ENCODE measurements around the gene CCDC85A. TPM values are rescaled to one million over a fixed set of nuclear protein-coding genes. Genes with fewer than 3 reads are reported as not detected.

The CCDC85A gene
- total and polyA plus RNA-seq, 4 donors: 1.7 to 10.5 (median 6.6) TPM

- H3K36me3 ChIP-seq (ENCODE audit: control insufficient read depth in 4 of 4, insufficient read depth in 4 of 4, low read length in 4 of 4): no peaks in the 10 kb centered on the region
- no peaks in the 10 kb centered on the region for H3K27me3 ChIP-seq (ENCODE audit: control insufficient read depth in 3 of 3, insufficient read depth in 3 of 3, low read length in 2 of 3)
- ATAC-seq (ENCODE audit: insufficient read depth, low FRiP score): no peak
- no peak overlapping the region for H3K4me3 ChIP-seq
- peaks cover 0 to 2% (median 0%) of the 10 kb centered on the region in 4 donors for H3K9me3 ChIP-seq (ENCODE audit: control insufficient read depth in 4 of 4, insufficient read depth in 3 of 4, low read length in 3 of 4)
- TF ChIP-seq, protein P1, sequence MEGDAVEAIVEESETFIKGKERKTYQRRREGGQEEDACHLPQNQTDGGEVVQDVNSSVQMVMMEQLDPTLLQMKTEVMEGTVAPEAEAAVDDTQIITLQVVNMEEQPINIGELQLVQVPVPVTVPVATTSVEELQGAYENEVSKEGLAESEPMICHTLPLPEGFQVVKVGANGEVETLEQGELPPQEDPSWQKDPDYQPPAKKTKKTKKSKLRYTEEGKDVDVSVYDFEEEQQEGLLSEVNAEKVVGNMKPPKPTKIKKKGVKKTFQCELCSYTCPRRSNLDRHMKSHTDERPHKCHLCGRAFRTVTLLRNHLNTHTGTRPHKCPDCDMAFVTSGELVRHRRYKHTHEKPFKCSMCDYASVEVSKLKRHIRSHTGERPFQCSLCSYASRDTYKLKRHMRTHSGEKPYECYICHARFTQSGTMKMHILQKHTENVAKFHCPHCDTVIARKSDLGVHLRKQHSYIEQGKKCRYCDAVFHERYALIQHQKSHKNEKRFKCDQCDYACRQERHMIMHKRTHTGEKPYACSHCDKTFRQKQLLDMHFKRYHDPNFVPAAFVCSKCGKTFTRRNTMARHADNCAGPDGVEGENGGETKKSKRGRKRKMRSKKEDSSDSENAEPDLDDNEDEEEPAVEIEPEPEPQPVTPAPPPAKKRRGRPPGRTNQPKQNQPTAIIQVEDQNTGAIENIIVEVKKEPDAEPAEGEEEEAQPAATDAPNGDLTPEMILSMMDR (IDR thresholded peaks at IDR 0.05; ENCODE audit: control extremely low read depth, extremely low read depth): no peak
- no peak overlapping the region for H3K9ac ChIP-seq (ENCODE audit: insufficient read depth in 1 of 2, low read length in 2 of 2)
- no peak overlapping the region for H3K27ac ChIP-seq (ENCODE audit: low read depth in 1 of 2, low read length in 1 of 2)
- DNase-seq: no peak
- peaks cover 0 to 7% (median 0%) of the 10 kb centered on the region in 5 donors for H3K4me1 ChIP-seq (ENCODE audit: control insufficient read depth in 5 of 5, insufficient read depth in 5 of 5, low read length in 5 of 5)
Measured at GRCh38 chr2:56287508-56287907, 103.7 kb downstream of the CCDC85A start.

- ATAC-seq (ENCODE audit: insufficient read depth, low FRiP score) (peak; percentile 10), DNase-seq (no peak)
- H3K9ac ChIP-seq (ENCODE audit: insufficient read depth in 1 of 2, low read length in 2 of 2): no peak overlapping the region
- no peak overlapping the region for H3K4me3 ChIP-seq
- H3K9me3 ChIP-seq (ENCODE audit: control insufficient read depth in 4 of 4, insufficient read depth in 3 of 4, low read length in 3 of 4): peaks cover 0 to 2% (median 0%) of the 10 kb centered on the region in 4 donors
- H3K4me1 ChIP-seq (ENCODE audit: control insufficient read depth in 5 of 5, insufficient read depth in 5 of 5, low read length in 5 of 5): peaks cover 0 to 7% (median 0%) of the 10 kb centered on the region in 5 donors
- 75 to 81% methylated on average over 2 of the region's 2 CpGs for WGBS, 2 donors
- no peak overlapping the region for H3K27ac ChIP-seq (ENCODE audit: low read depth in 1 of 2, low read length in 1 of 2)
- no peaks in the 10 kb centered on the region for H3K36me3 ChIP-seq (ENCODE audit: control insufficient read depth in 4 of 4, insufficient read depth in 4 of 4, low read length in 4 of 4)
- TF ChIP-seq, protein P1 (IDR thresholded peaks at IDR 0.05; ENCODE audit: control extremely low read depth, extremely low read depth): no peak
- H3K27me3 ChIP-seq (ENCODE audit: control insufficient read depth in 3 of 3, insufficient read depth in 3 of 3, low read length in 2 of 3): no peaks in the 10 kb centered on the region
Measured at GRCh38 chr2:56287974-56288373, 104.2 kb downstream of the CCDC85A start.

DNA sequence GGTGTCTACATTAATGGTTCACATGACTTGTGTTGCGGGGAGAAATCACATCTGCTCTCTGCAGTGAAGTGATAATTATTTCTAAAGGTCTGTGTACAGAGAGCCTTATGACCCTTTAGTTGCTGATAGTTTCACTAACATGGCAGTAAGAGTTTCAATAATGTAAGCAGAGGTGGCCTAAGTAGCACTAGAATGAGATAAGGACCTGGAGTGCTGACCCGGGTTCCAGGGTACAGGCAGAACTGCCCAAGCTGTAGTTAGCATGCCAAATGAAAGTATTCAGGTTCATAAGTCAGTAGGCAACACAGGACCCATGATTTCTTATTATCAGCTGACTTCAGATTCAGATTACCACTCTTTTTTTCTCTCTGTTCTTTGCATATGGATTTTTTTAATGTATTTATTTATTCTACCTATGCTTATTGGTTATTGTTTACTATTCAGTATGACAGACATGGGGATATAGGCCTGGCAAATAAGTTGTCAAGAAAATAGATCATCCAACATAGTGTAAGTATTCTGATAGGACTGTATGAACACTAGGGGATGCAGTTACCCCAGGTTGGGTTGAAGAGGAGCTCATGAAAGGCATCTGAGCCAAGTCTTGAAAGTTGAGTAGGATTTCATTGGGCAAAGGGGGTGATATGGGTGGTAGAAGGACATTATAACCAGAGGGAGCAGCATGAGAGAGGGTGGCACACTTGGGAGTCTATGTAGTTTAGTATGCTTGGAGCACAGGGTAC is 105.2 kb downstream of the CCDC85A start:
- ATAC-seq (ENCODE audit: insufficient read depth, low FRiP score): no peak
- no peaks in the 10 kb centered on the region for H3K27me3 ChIP-seq (ENCODE audit: control insufficient read depth in 3 of 3, insufficient read depth in 3 of 3, low read length in 2 of 3)
- H3K9me3 ChIP-seq (ENCODE audit: control insufficient read depth in 4 of 4, insufficient read depth in 3 of 4, low read length in 3 of 4): peaks cover 0 to 2% (median 0%) of the 10 kb centered on the region in 4 donors
- H3K4me1 ChIP-seq (ENCODE audit: control insufficient read depth in 5 of 5, insufficient read depth in 5 of 5, low read length in 5 of 5): peaks cover 0 to 7% (median 0%) of the 10 kb centered on the region in 5 donors
- no peak for DNase-seq
- H3K4me3 ChIP-seq: no peak overlapping the region
- TF ChIP-seq, protein P1 (IDR thresholded peaks at IDR 0.05; ENCODE audit: control extremely low read depth, extremely low read depth): no peak
- H3K36me3 ChIP-seq (ENCODE audit: control insufficient read depth in 4 of 4, insufficient read depth in 4 of 4, low read length in 4 of 4): no peaks in the 10 kb centered on the region
- WGBS, 2 donors: 66 to 84% methylated on average over 2 of the region's 2 CpGs
- H3K9ac ChIP-seq (ENCODE audit: insufficient read depth in 1 of 2, low read length in 2 of 2): no peak overlapping the region
- no peak overlapping the region for H3K27ac ChIP-seq (ENCODE audit: low read depth in 1 of 2, low read length in 1 of 2)

Measured in lung (tissue), 12 donors.